Peyer's patch (tissue), 4 donors: ENCODE results near the gene SLC2A14. TPM values are rescaled to one million over a fixed set of nuclear protein-coding genes. Genes with fewer than 3 reads are reported as not detected.
"Not testable (repeated sequence)": the region's sequence is repeated elsewhere in the genome, so short reads cannot be mapped to it uniquely, and the experiment has no call there.

Source experiments
- DNase-seq, 3 donors: peaks; one replicate each; pipeline ENCODE4 v3.0.0-alpha.2; 2017 to 2019
- H3K27ac ChIP-seq, 4 donors: fragments of 200-600 bp; sonication (generic); one replicate each; pipeline ENCODE4 v1.5.1; 2016 to 2019
- H3K27me3 ChIP-seq, 2 donors: fragments of 200-600 bp; sonication (generic); one replicate each; pipeline ENCODE4 v1.5.1; 2019
- H3K36me3 ChIP-seq, 3 donors: fragments of 200-600 bp; sonication (generic); one replicate each; pipeline ENCODE4 v1.5.1; 2016 to 2019
- H3K4me1 ChIP-seq, 4 donors: fragments of 200-600 bp; sonication (generic); one replicate each; pipeline ENCODE4 v1.5.1; 2016 to 2019
- H3K4me3 ChIP-seq, 4 donors: fragments of 200-600 bp; sonication (generic); 1 replicate in 3 of 4; 2 replicates in 1 of 4; pipeline ENCODE4 v1.5.1; 2016 to 2019; ENCODE audit warnings: mild to moderate bottlenecking in 1 of 4
- H3K9me3 ChIP-seq, 4 donors: fragments of 200-600 bp; sonication (generic); one replicate each; pipeline ENCODE4 v1.5.1; 2016 to 2019; ENCODE audit warnings: mild to moderate bottlenecking in 1 of 4
- POLR2A ChIP-seq, 2 donors: fragments of 450-650 bp; IDR thresholded peaks; one replicate each; pipeline ENCODE4 v1.5.1; 2017; ENCODE audit warnings: antibody characterized with exemption in 2 of 2, mild to moderate bottlenecking in 2 of 2, moderate library complexity in 2 of 2
- small RNA-seq, 2 donors: library from RNA; depleted of rRNA; stranded (forward); fragments of <200 nt; gene quantifications; one replicate each; pipeline ENCODE3, GENCODE V24; 2016
- total RNA-seq, 4 donors: library from RNA; depleted of rRNA; stranded (reverse); fragments of >200 nt; gene quantifications; one replicate each; pipeline ENCODE4 v1.1.0, GENCODE V29; 2016
- TF ChIP-seq, protein P1 (sequence below), 6 experiments: fragments of 450-650 bp in 4 of 6; fragments of 200-600 bp in 2 of 6; sonication (generic) in 1 of 6; IDR thresholded peaks; one replicate each; pipeline ENCODE4 v1.5.1; 2017 to 2019; ENCODE audit warnings: antibody characterized with exemption in 6 of 6, mild to moderate bottlenecking in 3 of 6, moderate library complexity in 1 of 6

The SLC2A14 gene
- total RNA-seq, 4 donors from 2014 or later, result 0.57 to 1.1 TPM; not detected in 2

DNA sequence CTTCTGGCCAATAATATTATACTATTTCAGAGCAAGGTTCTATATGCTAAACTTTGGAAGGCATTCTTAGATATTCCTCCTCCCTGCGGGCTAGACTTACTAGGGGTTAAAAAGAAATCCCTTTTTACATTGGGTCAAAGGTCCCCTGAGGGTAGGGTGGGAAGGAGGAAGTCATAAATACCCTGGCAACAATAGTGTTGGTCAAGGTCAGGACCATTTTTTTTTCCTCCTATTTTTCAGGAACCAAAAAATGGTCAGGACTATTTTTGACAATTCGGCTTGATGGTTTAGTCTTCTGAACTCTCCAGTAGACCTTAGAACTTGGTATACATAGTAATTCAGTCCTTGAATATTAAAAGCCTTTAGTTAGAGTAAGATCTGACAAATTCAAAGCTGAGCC is 88.0 kb downstream of the SLC2A14 start:
- Histone ChIP-seq H3K4me3 (no peak overlapping the region), H3K36me3 (no peaks in the 10 kb centered on the region), H3K4me1 (no peaks in the 10 kb centered on the region), H3K27ac (no peak overlapping the region), H3K9me3 (no peaks in the 10 kb centered on the region), H3K27me3 (no peaks in the 10 kb centered on the region)
- DNase-seq, result no peak
- TF ChIP-seq POLR2A (IDR thresholded peaks at IDR 0.05), result no peak
- TF ChIP-seq, protein P1, sequence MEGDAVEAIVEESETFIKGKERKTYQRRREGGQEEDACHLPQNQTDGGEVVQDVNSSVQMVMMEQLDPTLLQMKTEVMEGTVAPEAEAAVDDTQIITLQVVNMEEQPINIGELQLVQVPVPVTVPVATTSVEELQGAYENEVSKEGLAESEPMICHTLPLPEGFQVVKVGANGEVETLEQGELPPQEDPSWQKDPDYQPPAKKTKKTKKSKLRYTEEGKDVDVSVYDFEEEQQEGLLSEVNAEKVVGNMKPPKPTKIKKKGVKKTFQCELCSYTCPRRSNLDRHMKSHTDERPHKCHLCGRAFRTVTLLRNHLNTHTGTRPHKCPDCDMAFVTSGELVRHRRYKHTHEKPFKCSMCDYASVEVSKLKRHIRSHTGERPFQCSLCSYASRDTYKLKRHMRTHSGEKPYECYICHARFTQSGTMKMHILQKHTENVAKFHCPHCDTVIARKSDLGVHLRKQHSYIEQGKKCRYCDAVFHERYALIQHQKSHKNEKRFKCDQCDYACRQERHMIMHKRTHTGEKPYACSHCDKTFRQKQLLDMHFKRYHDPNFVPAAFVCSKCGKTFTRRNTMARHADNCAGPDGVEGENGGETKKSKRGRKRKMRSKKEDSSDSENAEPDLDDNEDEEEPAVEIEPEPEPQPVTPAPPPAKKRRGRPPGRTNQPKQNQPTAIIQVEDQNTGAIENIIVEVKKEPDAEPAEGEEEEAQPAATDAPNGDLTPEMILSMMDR (IDR thresholded peaks at IDR 0.05), result no peak

DNA sequence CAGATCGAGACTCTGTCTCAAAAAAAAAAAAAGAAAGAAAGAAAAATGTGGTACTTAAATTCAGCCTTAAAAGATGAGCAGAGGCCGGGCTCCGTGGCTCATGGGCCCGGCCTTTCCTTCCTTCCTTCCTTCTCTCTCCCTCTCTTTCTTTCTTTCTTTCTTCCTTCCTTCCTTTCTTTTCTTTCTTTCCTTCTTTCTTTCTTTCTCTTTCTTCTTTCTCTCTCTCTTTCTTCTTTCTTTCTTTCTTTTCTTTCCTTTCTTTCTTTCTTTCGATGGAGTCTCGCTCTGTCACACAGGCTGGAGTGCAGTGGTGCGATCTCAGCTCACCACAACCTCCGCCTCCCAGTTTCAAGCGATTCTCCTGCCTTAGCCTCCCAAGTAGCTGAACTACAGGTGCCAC is 89.3 kb downstream of the SLC2A14 start:
- H3K27ac ChIP-seq, H3K4me3 ChIP-seq, H3K9me3 ChIP-seq, H3K27me3 ChIP-seq, DNase-seq, H3K36me3 ChIP-seq, H3K4me1 ChIP-seq: not testable (repeated sequence)

DNA sequence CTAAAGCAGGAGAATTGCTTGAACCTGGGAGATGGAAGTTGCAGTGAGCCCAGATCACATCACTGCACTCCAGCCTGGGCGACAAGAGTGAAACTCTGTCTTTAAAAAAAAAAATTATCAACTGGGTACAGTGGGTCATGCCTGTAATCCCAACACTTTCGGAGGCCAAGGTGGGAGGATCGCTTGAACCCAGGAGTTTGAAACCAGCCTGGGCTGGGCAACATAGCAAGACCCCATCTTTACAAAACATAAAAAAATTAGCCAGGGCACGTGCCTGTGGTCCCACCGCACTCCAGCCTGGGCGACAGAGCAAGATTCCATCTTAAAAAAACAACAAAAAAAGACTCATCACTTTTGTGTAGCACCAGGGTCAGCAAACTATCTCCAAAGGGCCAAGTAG is 90.7 kb downstream of the SLC2A14 start:
- TF ChIP-seq, protein P1 (IDR thresholded peaks at IDR 0.05), result no peak
- TF ChIP-seq POLR2A (IDR thresholded peaks at IDR 0.05), result no peak
- DNase-seq, result no peak
- Histone ChIP-seq H3K9me3 (no peaks in the 10 kb centered on the region), H3K36me3 (no peaks in the 10 kb centered on the region), H3K27me3 (no peaks in the 10 kb centered on the region), H3K4me1 (no peaks in the 10 kb centered on the region), H3K4me3 (no peak overlapping the region), H3K27ac (no peak overlapping the region)

DNA sequence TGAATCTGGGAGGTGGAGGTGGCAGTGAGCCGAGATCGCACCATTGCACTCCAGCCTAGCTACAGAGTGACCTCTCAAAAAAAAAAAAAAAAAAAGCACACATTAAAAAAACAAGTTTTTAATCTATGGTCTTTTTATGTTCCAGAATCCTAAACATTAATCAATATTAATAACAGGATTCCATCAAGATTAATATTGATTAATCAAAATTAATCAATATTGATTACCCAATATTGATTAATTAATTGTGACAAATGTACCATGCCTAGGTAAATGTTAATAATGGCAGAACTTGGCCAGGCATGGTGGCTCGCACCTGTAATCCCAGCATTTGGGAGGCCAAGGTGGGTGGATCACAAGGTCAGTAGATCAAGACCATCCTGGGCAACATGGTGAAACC is 91.4 kb downstream of the SLC2A14 start:
- Histone ChIP-seq H3K4me1 (no peaks in the 10 kb centered on the region), H3K36me3 (no peaks in the 10 kb centered on the region), H3K9me3 (no peaks in the 10 kb centered on the region), H3K4me3 (no peak overlapping the region), H3K27me3 (no peaks in the 10 kb centered on the region), H3K27ac (no peak overlapping the region)
- DNase-seq, result no peak
- TF ChIP-seq, protein P1 (IDR thresholded peaks at IDR 0.05), result no peak
- TF ChIP-seq POLR2A (IDR thresholded peaks at IDR 0.05), result no peak

DNA sequence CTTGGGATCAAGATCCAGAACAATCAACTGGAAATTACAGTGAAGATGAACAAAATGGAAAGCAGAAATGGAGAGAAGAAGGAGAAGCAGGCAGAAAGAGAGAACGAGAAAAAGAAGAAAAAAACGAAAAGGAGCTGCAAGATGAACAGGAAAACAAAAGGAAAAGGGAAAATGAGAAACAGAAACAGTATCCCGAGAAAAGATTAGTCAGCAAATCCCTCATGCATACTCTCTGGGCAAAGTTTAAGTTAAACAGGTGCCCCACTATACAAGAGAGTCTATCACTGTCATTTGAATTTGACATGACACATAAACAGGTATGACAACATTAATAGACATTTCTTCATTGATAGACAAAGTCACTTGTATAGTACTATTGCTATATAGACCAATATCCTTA is 102.7 kb downstream of the SLC2A14 start:
- H3K4me3 ChIP-seq, result no peak overlapping the region

More for the DNA sequence above, 102.7 kb downstream of the SLC2A14 start:
- Histone ChIP-seq H3K27ac (no peak overlapping the region), H3K36me3 (no peaks in the 10 kb centered on the region), H3K27me3 (no peaks in the 10 kb centered on the region), H3K9me3 (no peaks in the 10 kb centered on the region), H3K4me1 (no peaks in the 10 kb centered on the region)
- no peak for DNase-seq
- TF ChIP-seq POLR2A (IDR thresholded peaks at IDR 0.05), result no peak

Small RNAs within 50 kb of the gene (small RNA-seq; reads per million reads assigned to genes)
- 0 reads per million in 2 donors for gene RF00019

Other genes starting within 250 kb of the SLC2A14 start
- 100 to 1,000 TPM in 1 of 4 donors, 10 to 100 TPM in 2, not detected in 1; 52.6 to 103 (median 89.3) TPM for gene APOBEC1, start 207.0 kb downstream of the SLC2A14 start, total RNA-seq
- not detected for gene GDF3, start 177.1 kb downstream of the SLC2A14 start, total RNA-seq
- gene DPPA3, start 161.5 kb downstream of the SLC2A14 start, total RNA-seq, result not detected
- gene CLEC4C, start 125.5 kb downstream of the SLC2A14 start, total RNA-seq, result not detected
- gene NANOGNB, start 107.7 kb downstream of the SLC2A14 start, total RNA-seq, result not detected
- gene NANOG, start 83.5 kb downstream of the SLC2A14 start, total RNA-seq, result not detected
- 10 to 100 TPM in 2 of 4 donors, 1 to 10 TPM in 2; 1.9 to 69.3 (median 11.2) TPM for gene SLC2A3, start 63.3 kb upstream of the SLC2A14 start, total RNA-seq
- gene FOXJ2, start 159.8 kb upstream of the SLC2A14 start, total RNA-seq, result 10 to 100 TPM in 3 of 4 donors, 1 to 10 TPM in 1; 9.6 to 16.5 (median 13.9) TPM
- 1 to 10 TPM in 3 of 4 donors, under 1 TPM in 1; 0.70 to 2.9 (median 1.5) TPM for gene C3AR1, start 193.4 kb upstream of the SLC2A14 start, total RNA-seq
- 10 to 100 TPM; 17.3 to 50.4 (median 35.9) TPM for gene NECAP1, start 209.4 kb upstream of the SLC2A14 start, total RNA-seq